Endometrial microvascular endothelial cells (primary cell): Measurements from ENCODE around the gene TEX13D. TPM values are rescaled to one million over a fixed set of nuclear protein-coding genes. Genes with fewer than 3 reads are reported as not detected.

ENCODE experiments used
- in situ Hi-C: cut with HindIII; loops from 2 replicates; pipeline ENCODE4 v1.10.0; 2017; ENCODE audit warnings: low sequenced_read_pairs, low pct_unique_long_range_greater_than_20kb; ENCODE audit errors: inconsistent ontology term
- total RNA-seq: library from RNA; depleted of rRNA; stranded (reverse); fragments of >200 nt; gene quantifications from one replicate; pipeline ENCODE4 v1.2.3, GENCODE V29; 2015; ENCODE audit errors: inconsistent ontology term

The TEX13D gene
- total RNA-seq, 1 donor from 2014 or later: not detected

- in situ Hi-C loops: no loop called here
Measured at GRCh38 chrX:124346117-124346876, 13.8 kb downstream of the TEX13D start, which contains the start of gene SH2D1A. Gene SH2D1A (plus strand): TSS chrX:124346563. CDS start chrX:124346643, 80 bp downstream.

DNA sequence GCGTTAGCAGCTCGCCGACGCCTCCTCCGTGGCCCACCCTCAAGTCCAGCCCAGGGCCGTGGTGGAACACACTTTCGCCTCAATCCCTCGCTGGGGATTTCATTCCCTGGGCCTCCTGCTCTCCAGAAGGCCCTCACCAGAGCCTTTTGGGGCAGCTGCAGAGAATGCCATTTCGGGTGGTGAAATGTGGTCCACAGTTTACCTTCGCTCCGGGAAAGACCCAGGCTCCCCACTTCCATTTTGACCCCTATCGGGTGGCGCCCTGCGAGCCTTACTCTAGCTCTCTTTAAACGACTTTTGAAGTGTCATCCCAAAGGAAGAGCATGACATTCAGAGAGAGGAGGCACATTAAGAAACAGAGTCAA lies 14.4 kb downstream of the TEX13D start:
- in situ Hi-C loops: no loop called here

DNA sequence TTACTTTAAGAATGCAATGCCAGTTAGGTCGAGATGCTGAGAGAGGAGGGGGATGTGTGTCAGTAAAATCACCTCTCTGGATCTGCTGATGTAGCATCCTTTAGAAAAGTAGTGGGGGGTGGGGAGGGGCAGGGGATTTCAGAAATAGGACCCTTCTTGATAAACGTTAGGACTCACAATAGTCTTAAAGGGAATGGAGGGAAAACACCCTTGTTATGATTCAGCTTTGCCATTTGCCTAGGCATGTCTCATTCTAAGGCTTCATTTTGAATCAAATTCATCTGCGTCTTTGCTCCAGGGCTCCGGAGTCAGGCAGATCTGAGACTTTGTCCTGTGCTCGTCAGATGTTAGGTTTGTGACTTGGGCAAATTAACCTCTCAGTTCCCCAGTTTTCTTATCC lies 14.8 kb downstream of the TEX13D start:
- in situ Hi-C loops: no loop called here

DNA sequence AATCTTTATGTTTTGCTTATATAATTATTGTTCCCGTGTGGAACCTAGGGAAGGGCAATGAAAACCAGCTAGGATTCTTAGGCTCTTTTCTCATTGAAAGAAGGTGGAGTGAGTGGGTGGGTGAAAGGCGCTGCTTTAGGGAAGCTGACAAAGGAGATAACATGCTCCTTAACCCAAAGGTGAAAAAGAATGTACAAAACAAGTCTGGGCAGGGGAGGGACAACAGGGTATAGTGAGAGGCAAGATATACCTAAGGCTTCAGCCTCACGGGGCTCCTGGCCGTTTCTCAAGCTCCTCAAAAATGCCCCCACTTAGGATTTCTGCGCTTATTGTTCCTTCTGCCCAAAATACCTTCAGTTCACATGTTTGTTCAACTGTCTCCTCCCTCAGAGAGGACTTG lies 15.7 kb downstream of the TEX13D start:
- in situ Hi-C loops: no loop called here

GRCh38 chrX:124348885-124349453 lies 16.5 kb downstream of the TEX13D start:
- in situ Hi-C loops: no loop called here

DNA sequence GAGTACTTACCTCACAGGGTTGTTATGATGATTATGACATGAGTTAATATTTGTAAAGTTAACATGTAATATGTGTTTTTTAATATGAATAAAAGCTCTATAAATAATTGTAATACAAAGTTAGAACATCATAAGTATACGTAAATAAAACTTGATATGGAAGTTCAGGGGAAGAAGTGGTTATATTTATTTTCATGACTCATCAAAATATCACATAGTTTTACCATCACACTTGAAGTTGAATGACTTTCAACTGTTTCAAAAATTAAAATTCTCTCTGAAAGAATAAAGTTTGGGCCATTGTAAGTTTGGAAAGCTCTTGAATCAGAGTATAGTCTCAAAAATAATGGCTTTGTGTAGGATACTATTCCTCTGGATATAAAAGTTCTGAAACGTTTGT lies 22.2 kb downstream of the TEX13D start:
- in situ Hi-C loops: no loop called here

GRCh38 chrX:124358800-124359383 lies 26.4 kb downstream of the TEX13D start:
- in situ Hi-C loops: no loop called here

- in situ Hi-C loops: no loop called here
Measured at GRCh38 chrX:124362072-124362471, 29.6 kb downstream of the TEX13D start.

GRCh38 chrX:124362761-124363160 lies 30.3 kb downstream of the TEX13D start:
- in situ Hi-C loops: no loop called here

DNA sequence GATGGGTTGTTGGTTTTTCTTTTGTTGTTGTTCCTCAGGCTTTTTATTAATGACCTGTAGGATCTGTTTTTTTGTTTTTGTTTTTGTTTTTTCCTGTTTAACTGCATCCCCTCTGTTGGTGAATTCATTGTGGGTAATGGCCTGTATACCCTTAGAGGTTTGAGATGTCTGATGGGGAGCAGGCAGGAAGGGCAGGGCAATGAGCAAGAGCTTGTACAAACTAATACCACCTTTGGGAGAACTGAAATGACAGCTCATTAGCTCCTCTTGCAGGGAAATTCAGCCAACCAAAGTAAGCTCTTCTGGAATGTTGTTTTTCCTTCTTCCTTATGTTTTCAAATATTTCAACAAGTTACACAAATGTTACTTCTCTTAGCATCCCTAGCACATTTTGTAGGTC lies 37.3 kb downstream of the TEX13D start:
- in situ Hi-C loops: no loop called here

- in situ Hi-C loops: no loop called here
Measured at GRCh38 chrX:124373348-124373747, 40.9 kb downstream of the TEX13D start.

DNA sequence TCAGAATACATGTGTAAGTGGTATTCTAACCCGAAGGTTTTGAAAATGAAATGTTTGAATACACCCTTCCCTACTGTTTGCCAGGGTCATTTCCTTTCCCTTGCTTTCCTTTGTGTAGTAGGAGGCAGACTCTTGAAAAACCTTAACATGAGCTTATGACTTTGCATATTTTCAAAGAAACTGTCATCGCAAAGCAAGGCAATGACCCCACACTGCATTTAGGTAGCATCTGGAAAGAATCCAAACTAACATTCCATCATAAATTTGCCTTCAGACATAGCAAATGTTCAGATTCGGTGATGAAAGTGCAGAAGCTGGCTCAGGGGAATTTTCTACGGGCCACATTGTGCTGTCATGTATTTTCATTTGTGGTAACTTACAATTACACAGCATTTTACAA lies 46.2 kb downstream of the TEX13D start:
- in situ Hi-C loops: no loop called here

DNA sequence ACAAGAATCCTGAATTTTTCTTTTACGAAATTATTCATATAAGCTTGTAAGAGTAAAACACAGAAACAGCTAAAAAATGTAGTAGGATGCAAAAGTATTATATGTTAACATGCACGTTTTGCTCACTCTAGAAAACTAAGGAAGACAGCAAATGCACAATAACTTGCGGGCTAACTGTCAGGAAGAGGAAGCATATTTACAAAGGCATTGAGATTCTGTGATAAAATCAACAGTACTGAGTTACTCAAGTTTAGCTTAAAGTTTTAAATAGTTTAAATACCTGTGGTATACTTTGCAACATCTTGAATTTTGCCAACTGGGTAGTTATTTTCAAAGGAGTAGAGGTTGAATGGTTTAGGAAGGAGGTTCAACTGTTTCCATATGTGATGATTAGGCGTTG lies 50.9 kb downstream of the TEX13D start:
- in situ Hi-C loops: no loop called here

DNA sequence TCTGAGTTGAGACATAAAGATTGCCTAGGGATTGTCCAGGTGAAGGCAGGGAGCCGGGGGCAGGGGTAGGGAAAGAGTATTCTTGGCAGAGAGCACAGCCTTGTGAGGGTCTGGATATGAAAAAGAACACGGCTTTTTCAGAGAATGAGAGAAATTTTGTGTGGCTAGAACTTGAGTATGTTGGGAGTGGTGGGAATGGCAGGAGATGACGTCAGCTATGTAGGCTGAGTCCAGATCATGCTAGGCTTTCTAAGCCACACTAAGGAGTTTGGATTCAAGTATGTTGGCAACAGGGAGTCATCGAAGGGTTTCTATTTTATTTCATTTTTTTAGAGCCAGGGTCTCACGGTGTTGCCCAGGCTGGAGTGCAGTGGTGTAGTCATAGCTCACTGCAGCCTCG lies 53.9 kb downstream of the TEX13D start:
- in situ Hi-C loops: no loop called here

Other genes starting within 250 kb of the TEX13D start
- gene SH2D1A, start 13.9 kb downstream of the TEX13D start, total RNA-seq: not detected